Osteocyte (in vitro differentiated cells): ENCODE measurements around the gene SLC30A1. TPM values are rescaled to one million over a fixed set of nuclear protein-coding genes. Genes with fewer than 3 reads are reported as not detected.
"Not testable (repeated sequence)": the region's sequence is repeated elsewhere in the genome, so short reads cannot be mapped to it uniquely, and the experiment has no call there.

ENCODE experiments used
- DNase-seq: peaks from one replicate; pipeline ENCODE4 v3.0.0; 2021; ENCODE audit warnings: mixed read lengths; ENCODE audit not compliant: unreplicated experiment; ENCODE audit errors: extremely low spot score
- H3K27ac Mint-ChIP-seq: one replicate; pipeline ENCODE4 v1.8.0; 2021; ENCODE audit warnings: mild to moderate bottlenecking, mixed read lengths; ENCODE audit not compliant: unreplicated experiment
- H3K27me3 Mint-ChIP-seq: one replicate; pipeline ENCODE4 v1.8.0; 2021; ENCODE audit warnings: mixed read lengths; ENCODE audit not compliant: unreplicated experiment
- H3K36me3 Mint-ChIP-seq: one replicate; pipeline ENCODE4 v1.8.0; 2021; ENCODE audit warnings: mixed read lengths; ENCODE audit not compliant: unreplicated experiment
- H3K4me1 Mint-ChIP-seq: one replicate; pipeline ENCODE4 v1.8.0; 2021; ENCODE audit warnings: mixed read lengths; ENCODE audit not compliant: unreplicated experiment
- H3K4me3 Mint-ChIP-seq: one replicate; pipeline ENCODE4 v1.8.0; 2021; ENCODE audit warnings: mild to moderate bottlenecking, moderate library complexity, mixed read lengths; ENCODE audit not compliant: unreplicated experiment
- H3K9me3 Mint-ChIP-seq: one replicate; pipeline ENCODE4 v1.8.0; 2021; ENCODE audit warnings: mixed read lengths; ENCODE audit not compliant: unreplicated experiment
- long read RNA-seq: library from polyadenylated mRNA; unstranded; transcript quantifications from one replicate; pipeline ENCODE4 v2.0.0, GENCODE V29; 2021
- total RNA-seq: library from RNA; stranded (reverse); gene quantifications from 2 replicates; pipeline ENCODE4 v1.2.1, GENCODE V29; 2021
- TF ChIP-seq, protein P1 (sequence below): fragments of 200-600 bp; sonication (generic); IDR thresholded peaks from 2 replicates; pipeline ENCODE4 v1.5.0; 2021; ENCODE audit warnings: antibody characterized with exemption, mild to moderate bottlenecking, moderate library complexity

The SLC30A1 gene, protein sequence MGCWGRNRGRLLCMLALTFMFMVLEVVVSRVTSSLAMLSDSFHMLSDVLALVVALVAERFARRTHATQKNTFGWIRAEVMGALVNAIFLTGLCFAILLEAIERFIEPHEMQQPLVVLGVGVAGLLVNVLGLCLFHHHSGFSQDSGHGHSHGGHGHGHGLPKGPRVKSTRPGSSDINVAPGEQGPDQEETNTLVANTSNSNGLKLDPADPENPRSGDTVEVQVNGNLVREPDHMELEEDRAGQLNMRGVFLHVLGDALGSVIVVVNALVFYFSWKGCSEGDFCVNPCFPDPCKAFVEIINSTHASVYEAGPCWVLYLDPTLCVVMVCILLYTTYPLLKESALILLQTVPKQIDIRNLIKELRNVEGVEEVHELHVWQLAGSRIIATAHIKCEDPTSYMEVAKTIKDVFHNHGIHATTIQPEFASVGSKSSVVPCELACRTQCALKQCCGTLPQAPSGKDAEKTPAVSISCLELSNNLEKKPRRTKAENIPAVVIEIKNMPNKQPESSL
- total RNA-seq: 12.1 and 14.2 TPM in 2 replicates
- long read RNA-seq, full-length matches to known transcripts: 1 of 4 reads
- long read RNA-seq, partial matches to known transcripts: 0 of 4 reads
- long read RNA-seq, other reads (novel, unspliced or antisense): 3 of 4 reads

DNA sequence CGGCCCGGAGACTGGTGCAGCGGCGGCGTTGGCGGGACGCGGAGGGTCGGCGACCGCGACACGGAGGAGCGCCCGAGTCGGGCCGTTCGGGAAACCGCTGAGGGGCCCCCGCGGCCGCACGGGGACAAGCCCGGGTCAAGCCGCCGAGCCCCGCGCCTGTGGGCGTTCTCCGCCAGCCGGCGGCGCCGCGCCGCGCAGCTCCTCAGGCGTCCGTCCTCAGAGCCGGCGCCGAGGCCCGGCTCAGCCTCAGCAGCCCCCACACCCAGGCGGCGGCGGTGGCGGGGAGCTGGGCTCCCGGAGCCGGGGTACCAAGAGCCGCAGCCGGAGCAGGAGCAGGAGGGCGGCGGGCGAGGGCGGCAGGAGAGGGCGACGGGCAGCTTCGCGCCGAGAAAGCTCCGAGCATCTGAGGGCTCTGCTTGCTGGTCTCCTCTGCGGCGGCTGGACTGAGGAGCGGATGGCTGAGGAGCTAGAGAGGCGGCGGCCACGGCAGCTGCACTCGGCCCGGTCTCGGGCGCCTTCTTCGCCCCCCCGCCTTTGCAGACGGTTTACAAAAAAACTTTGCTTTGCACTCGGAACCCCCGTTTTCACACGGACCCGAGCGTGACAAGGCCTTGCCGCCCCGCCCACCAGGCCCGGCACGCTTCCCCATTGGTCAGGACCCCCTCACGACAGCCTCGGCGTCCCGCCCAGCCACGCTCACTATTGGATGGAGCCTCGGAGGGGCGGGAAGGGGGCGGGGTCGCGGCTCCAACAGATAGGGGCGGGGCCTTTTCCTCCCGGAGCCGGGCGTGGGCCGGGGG lies at the start of gene SLC30A1:
Gene SLC30A1, minus strand, starts transcription at position 522 of the 800 bp plus-strand sequence. CDS start 549 bp downstream, outside the sequence.
- DNase-seq: peak; percentile 99
- H3K27me3 Mint-ChIP-seq: no peaks in the 10 kb centered on the region
- TF ChIP-seq, protein P1, sequence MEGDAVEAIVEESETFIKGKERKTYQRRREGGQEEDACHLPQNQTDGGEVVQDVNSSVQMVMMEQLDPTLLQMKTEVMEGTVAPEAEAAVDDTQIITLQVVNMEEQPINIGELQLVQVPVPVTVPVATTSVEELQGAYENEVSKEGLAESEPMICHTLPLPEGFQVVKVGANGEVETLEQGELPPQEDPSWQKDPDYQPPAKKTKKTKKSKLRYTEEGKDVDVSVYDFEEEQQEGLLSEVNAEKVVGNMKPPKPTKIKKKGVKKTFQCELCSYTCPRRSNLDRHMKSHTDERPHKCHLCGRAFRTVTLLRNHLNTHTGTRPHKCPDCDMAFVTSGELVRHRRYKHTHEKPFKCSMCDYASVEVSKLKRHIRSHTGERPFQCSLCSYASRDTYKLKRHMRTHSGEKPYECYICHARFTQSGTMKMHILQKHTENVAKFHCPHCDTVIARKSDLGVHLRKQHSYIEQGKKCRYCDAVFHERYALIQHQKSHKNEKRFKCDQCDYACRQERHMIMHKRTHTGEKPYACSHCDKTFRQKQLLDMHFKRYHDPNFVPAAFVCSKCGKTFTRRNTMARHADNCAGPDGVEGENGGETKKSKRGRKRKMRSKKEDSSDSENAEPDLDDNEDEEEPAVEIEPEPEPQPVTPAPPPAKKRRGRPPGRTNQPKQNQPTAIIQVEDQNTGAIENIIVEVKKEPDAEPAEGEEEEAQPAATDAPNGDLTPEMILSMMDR: no peak
- no peaks in the 10 kb centered on the region for H3K9me3 Mint-ChIP-seq
- H3K27ac Mint-ChIP-seq: peak within 1 kb of the TSS; percentile 65
- peak within 1 kb of the TSS; percentile 92 for H3K4me3 Mint-ChIP-seq
- peaks cover 35% of the 10 kb centered on the region for H3K4me1 Mint-ChIP-seq
- H3K36me3 Mint-ChIP-seq: peaks cover 13% of the 10 kb centered on the region

DNA sequence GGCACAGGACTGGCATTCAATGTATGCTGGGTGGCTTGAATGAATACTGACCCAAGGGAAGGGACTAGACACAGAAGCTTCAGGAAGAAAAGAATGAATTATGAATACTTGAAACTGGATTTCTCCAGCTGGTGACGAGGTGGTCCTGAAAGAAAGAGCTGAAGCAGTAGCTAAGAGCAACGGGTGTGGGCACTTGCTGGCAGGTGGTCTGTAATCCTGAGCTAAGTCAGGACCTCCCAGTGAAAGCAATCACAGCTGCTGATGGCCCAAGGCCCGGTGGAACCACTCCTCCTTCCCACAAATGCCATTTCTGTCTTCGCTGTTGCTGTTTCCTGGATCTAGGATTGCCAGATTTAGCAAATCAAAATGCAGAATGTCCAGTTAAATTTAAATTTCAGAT lies 49.5 kb upstream of the SLC30A1 start:
- Mint-ChIP-seq H3K36me3 (no peaks in the 10 kb centered on the region), H3K4me3 (no peak overlapping the region), H3K4me1 (peaks cover 27% of the 10 kb centered on the region), H3K27me3 (no peaks in the 10 kb centered on the region), H3K27ac (no peak overlapping the region), H3K9me3 (no peaks in the 10 kb centered on the region)
- no peak for DNase-seq
- TF ChIP-seq, protein P1: no peak

DNA sequence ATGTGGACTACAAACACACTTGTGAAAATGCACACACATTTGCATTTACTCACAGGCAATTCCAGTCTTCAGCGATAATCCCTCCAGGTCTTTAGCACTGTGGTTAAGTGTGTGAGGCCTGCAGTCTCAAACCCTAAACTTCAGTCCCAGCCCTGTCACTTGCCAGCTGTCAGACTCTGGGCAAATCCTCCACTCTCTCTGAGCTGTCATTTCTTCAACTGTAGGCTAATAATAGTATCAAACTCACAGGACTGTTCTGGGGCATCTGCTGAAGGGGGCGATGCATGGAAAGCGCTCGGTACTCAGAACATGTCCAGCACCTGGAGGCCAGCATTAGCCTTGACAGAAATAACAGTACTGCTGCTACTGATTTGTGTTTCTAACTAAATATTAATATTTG lies 48.3 kb upstream of the SLC30A1 start:
- Mint-ChIP-seq H3K27me3 (no peaks in the 10 kb centered on the region), H3K4me1 (peaks cover 16% of the 10 kb centered on the region), H3K36me3 (no peaks in the 10 kb centered on the region), H3K9me3 (no peaks in the 10 kb centered on the region), H3K4me3 (no peak overlapping the region), H3K27ac (no peak overlapping the region)
- no peak for DNase-seq
- TF ChIP-seq, protein P1: no peak

DNA sequence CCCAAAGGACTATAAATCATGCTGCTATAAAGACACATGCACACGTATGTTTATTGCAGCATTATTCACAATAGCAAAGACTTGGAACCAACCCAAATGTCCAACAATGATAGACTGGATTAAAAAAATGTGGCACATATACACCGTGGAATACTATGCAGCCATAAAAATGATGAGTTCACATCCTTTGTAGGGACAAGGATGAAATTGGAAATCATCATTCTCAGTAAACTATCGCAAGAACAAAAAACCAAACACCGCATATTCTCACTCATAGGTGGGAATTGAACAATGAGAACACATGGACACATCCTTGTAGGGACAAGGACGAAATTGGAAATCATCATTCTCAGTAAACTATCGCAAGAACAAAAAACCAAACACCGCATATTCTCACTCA lies 46.9 kb upstream of the SLC30A1 start:
- H3K4me1 Mint-ChIP-seq, H3K36me3 Mint-ChIP-seq, H3K27me3 Mint-ChIP-seq, H3K9me3 Mint-ChIP-seq, H3K27ac Mint-ChIP-seq, H3K4me3 Mint-ChIP-seq, DNase-seq: not testable (repeated sequence)

DNA sequence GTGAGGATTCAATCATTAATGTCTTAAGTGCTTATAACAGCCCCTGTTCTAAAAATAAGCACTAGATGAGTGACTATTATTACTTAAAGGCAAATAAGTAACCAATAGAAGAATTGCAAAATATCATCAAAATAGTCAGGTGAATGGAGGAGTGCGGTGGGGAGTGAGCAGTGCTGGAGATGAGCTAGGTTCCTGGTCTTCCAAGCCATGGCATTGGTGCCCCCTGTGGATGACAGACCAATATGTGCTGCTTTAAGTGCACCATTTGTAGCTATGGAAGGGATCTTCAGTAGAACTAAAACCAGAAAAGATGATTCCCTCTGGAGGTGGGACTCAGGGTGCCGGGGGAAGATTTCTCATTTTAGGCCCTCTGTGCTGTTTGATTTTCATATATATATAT lies 46.1 kb upstream of the SLC30A1 start:
- TF ChIP-seq, protein P1: no peak
- no peak for DNase-seq
- Mint-ChIP-seq H3K27ac (no peak overlapping the region), H3K27me3 (no peaks in the 10 kb centered on the region), H3K9me3 (no peaks in the 10 kb centered on the region), H3K4me3 (no peak overlapping the region), H3K4me1 (peaks cover 1% of the 10 kb centered on the region), H3K36me3 (no peaks in the 10 kb centered on the region)
